Colonic mucosa (tissue), 4 donors: ENCODE results near the gene ARMC9. TPM values are rescaled to one million over a fixed set of nuclear protein-coding genes. Genes with fewer than 3 reads are reported as not detected.

Experiments used
- DNase-seq: peaks from one replicate; pipeline ENCODE4 v3.0.0-alpha.2; 2020
- H3K27ac ChIP-seq: fragments of 200-600 bp; one replicate; pipeline ENCODE4 v1.8.0; 2021
- H3K27me3 ChIP-seq: fragments of 200-600 bp; one replicate; pipeline ENCODE4 v1.8.0; 2021
- H3K36me3 ChIP-seq: fragments of 200-600 bp; one replicate; pipeline ENCODE4 v1.8.0; 2021
- H3K4me1 ChIP-seq: fragments of 200-600 bp; one replicate; pipeline ENCODE4 v1.8.0; 2021; ENCODE audit warnings: mild to moderate bottlenecking
- H3K4me3 ChIP-seq: fragments of 200-600 bp; one replicate; pipeline ENCODE4 v1.8.0; 2021
- H3K9ac ChIP-seq, 2 donors: one replicate each; pipeline ENCODE4 v1.7.0; 2013; ENCODE audit warnings: control low read depth in 2 of 2, low read depth in 2 of 2, low read length in 2 of 2
- H3K9me3 ChIP-seq: fragments of 200-600 bp; one replicate; pipeline ENCODE4 v1.8.0; 2021
- intact Hi-C: fragments of 100-400 bp; cut with DNase I; formaldehyde crosslinking; loops from one replicate; pipeline ENCODE4 v1.14.1; 2022
- total RNA-seq, 2 donors: library from RNA; stranded (reverse); fragmentation: NEBNext Ultra II Directional in 1 of 2; extraction: Animal tissue kit (Norgen Biotek cat#: 25700) in 1 of 2; gene quantifications; one replicate each; pipeline ENCODE4 v1.2.1, GENCODE V29; 2021
- TF ChIP-seq, protein P1 (sequence below): fragments of 200-600 bp; IDR thresholded peaks from one replicate; pipeline ENCODE4 v1.8.0; 2022; ENCODE audit warnings: antibody characterized with exemption, mild to moderate bottlenecking
- donor health status: healthy.
- donor health status: DM: no; HTN: no; CAD: no.
- donor health status: DM: no; HTN: no; CAD: no.

The ARMC9 gene
- total RNA-seq, 2 donors from 2014 or later, result 9.8 to 17.2 TPM

DNA sequence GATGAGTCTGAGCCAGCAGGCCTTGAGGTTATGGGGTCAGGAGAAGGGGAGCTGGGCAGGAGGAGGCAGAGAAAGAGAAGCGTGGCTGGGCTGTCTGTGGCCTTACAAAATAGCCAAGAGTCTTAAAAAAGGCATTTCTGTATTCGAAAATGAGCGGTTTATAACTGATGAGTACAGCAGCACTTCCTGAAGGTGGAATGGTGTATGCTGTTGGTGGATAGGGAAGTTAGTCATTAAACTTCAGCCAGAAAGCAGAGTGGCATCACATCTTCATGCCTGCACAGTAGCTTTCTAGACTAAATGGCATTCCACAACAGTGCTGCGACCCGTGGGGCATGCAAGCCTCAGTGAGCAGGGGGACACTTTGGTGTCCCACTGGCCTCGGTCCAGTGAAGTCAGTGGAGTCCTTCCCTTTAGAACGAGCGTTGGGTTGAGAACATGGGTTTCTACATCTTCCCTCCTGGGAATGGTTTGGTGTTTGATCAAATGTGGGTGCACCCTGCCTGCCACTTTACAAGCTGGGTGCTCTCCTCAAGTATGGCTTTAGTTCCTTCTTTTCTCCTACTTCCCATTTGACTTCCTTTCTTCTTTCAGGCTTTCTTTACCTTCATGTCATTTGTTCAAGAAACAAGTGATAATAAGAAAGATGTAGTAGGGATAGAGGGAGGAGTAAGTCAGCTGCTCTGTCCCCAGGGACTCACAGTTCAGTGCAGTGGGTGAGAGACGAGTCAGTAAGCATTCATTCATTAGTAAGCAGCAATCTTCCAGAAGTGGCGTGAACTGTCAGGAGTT is 96.3 kb downstream of the ARMC9 start:
- H3K27ac ChIP-seq, result no peak overlapping the region
- no peak overlapping the region for H3K4me3 ChIP-seq
- H3K4me1 ChIP-seq, result peaks cover 6% of the 10 kb centered on the region
- H3K9ac ChIP-seq, result no peak overlapping the region
- peak; percentile 19 for DNase-seq
- H3K9me3 ChIP-seq, result no peaks in the 10 kb centered on the region
- intact Hi-C loops, result loop anchor here (5.0 to 10.0 kb wide), 2 partner anchors 50 to 103 kb away; partner anchors contain the start of gene B3GNT7
- H3K27me3 ChIP-seq, result no peaks in the 10 kb centered on the region
- TF ChIP-seq, protein P1, sequence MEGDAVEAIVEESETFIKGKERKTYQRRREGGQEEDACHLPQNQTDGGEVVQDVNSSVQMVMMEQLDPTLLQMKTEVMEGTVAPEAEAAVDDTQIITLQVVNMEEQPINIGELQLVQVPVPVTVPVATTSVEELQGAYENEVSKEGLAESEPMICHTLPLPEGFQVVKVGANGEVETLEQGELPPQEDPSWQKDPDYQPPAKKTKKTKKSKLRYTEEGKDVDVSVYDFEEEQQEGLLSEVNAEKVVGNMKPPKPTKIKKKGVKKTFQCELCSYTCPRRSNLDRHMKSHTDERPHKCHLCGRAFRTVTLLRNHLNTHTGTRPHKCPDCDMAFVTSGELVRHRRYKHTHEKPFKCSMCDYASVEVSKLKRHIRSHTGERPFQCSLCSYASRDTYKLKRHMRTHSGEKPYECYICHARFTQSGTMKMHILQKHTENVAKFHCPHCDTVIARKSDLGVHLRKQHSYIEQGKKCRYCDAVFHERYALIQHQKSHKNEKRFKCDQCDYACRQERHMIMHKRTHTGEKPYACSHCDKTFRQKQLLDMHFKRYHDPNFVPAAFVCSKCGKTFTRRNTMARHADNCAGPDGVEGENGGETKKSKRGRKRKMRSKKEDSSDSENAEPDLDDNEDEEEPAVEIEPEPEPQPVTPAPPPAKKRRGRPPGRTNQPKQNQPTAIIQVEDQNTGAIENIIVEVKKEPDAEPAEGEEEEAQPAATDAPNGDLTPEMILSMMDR, result no peak
- no peaks in the 10 kb centered on the region for H3K36me3 ChIP-seq

DNA sequence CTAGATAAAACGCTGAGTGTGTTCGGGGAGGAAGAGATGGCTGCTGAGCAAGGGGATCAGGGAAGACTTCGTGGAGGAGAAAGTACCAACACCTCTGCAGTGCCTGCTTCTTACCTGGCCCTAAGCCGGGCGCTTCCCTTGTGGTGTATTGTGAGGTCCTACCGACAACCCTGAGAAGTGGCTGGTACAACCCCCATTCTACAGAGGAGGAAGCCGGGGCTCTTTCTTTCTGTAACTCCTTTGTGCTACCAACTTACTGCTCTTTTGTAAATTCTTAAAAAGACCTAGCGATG is 96.9 kb downstream of the ARMC9 start:
- DNase-seq, result no peak
- Histone ChIP-seq H3K27ac (no peak overlapping the region), H3K4me1 (peaks cover 6% of the 10 kb centered on the region), H3K36me3 (no peaks in the 10 kb centered on the region), H3K9ac (no peak overlapping the region), H3K27me3 (no peaks in the 10 kb centered on the region), H3K9me3 (no peaks in the 10 kb centered on the region), H3K4me3 (no peak overlapping the region)
- TF ChIP-seq, protein P1, result no peak
- intact Hi-C loops, result loop anchor here (5.0 to 10.0 kb wide), 2 partner anchors 51 to 102 kb away; partner anchors contain the start of gene B3GNT7

GRCh38 chr2:231296401-231296974 is 98.1 kb downstream of the ARMC9 start:
- H3K4me3 ChIP-seq, result no peak overlapping the region
- no peak overlapping the region for H3K27ac ChIP-seq
- peak; percentile 11 for DNase-seq
- TF ChIP-seq, protein P1, result no peak
- H3K9ac ChIP-seq, result no peak overlapping the region
- H3K9me3 ChIP-seq, result no peaks in the 10 kb centered on the region
- H3K36me3 ChIP-seq, result no peaks in the 10 kb centered on the region
- H3K4me1 ChIP-seq, result peaks cover 6% of the 10 kb centered on the region
- intact Hi-C loops, result loop anchor here (5.0 to 10.0 kb wide), 2 partner anchors 52 to 101 kb away; partner anchors contain the start of gene B3GNT7
- H3K27me3 ChIP-seq, result no peaks in the 10 kb centered on the region

- intact Hi-C loops, result loop anchor here (5.0 to 10.0 kb wide), 2 partner anchors 53 to 100 kb away; partner anchors contain the start of gene B3GNT7
- TF ChIP-seq, protein P1, result peak; percentile 80
These were observed 98.9 kb downstream of the ARMC9 start for GRCh38 chr2:231297108-231297908.

GRCh38 chr2:231298091-231298490 is 99.7 kb downstream of the ARMC9 start:
- intact Hi-C loops, result loop anchor here (5.0 to 10.0 kb wide), 2 partner anchors 53 to 99 kb away; partner anchors contain the start of gene B3GNT7
- H3K27ac ChIP-seq, result no peak overlapping the region
- no peaks in the 10 kb centered on the region for H3K27me3 ChIP-seq

More at GRCh38 chr2:231297108-231297908, 98.9 kb downstream of the ARMC9 start:
- Histone ChIP-seq H3K4me1 (peaks cover 6% of the 10 kb centered on the region), H3K27ac (no peak overlapping the region), H3K27me3 (no peaks in the 10 kb centered on the region), H3K36me3 (no peaks in the 10 kb centered on the region), H3K9me3 (no peaks in the 10 kb centered on the region), H3K4me3 (no peak overlapping the region), H3K9ac (no peak overlapping the region)
- DNase-seq, result peak; percentile 74

More at GRCh38 chr2:231298091-231298490, 99.7 kb downstream of the ARMC9 start:
- Histone ChIP-seq H3K36me3 (no peaks in the 10 kb centered on the region), H3K4me3 (no peak overlapping the region), H3K4me1 (no peaks in the 10 kb centered on the region), H3K9me3 (no peaks in the 10 kb centered on the region), H3K9ac (no peak overlapping the region)
- TF ChIP-seq, protein P1, result no peak
- no peak for DNase-seq
